ENCODE results near the gene P3H2.
"Not testable (repeated sequence)": the region's sequence is repeated elsewhere in the genome, so short reads cannot be mapped to it uniquely, and the experiment has no call there.

P3H2 gene

DNA sequence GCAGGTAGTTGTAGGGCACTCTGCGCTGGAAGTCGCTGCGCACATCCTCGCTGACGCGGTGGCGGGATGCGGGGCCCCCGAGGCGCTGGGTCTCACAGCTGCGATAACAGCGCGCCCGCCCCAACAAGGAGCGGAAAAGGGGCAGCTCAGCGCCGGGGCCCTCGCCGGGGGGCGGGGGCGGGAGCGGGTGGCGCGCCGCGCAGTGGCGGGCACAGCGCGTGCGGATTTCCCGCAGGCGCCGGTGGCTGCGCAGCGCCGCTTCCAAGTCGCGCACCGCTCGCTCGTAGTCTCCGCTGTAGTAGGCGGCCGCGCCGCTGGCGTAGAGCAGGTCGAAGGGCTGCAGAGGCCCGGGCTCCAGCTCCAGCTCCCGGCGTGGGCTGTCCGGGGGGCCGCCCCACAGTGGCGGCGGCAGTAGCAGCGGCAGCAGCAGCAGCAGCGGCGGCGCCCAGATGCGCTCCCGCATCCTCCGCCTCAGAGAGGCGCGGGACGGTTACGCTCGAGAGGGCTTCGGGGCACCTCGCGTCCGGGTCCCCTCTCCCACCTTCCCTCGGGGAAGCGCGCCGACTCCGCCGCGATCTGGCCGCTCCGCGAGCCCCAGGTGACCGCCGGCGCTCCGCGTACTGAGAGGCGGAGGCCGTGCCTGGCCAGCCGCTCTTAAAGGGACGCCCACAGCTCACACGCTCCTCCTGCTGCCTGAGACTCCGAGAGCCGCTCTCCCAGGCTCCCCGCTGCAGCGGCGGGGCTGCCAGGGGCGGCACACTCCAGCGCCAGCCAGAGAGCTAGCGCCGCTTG is at the start of gene P3H2:
Gene P3H2, minus strand, starts transcription at position 629 of the 792 bp plus-strand sequence. Its CDS starts 166 bp downstream, at position 463.
- peak; percentile 46 for DNase-seq

- DNase-seq = no peak
These were observed 49.2 kb upstream of the P3H2 start for GRCh38 chr3:190169877-190170276.

DNA sequence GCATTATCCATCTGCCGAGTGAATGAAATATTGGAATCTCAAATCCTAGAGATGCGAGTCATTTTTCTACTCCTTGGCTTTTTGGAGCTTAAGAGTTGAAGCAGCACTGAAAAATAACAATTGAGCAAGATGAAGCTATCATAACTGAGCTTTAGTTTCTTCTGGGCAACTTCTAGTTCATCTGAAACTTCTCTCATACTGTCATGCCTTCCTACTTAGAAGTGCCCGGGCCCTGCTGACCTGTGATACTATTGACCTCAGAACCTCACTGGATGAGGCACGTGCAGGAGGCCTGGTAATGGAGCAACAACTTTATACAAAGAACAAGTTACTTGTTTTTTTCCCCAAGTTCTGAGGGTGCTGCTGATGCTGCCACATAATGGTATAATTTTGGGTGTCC is 48.5 kb upstream of the P3H2 start:
- DNase-seq = no peak

- DNase-seq = no peak
These were observed 47.4 kb upstream of the P3H2 start for GRCh38 chr3:190167936-190168680.

DNA sequence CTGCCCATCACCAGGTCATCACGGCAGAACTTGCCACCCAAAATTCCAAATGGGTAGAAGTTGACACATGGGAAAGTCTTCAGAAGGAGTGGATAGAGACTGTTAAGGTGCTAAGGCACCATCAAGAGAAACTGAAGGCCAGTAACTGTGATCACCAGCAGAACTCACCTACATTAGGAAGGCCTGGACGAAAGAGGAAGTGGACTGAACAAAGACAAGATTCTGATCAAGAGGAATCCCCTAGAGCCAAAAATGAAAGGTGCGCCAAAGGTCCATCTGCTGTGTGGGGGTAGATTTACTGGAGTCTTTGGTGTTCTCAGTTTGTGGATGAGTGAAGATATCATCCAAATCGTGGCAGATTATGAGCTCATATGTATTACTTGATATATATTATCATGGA is 46.3 kb upstream of the P3H2 start:
- no peak for DNase-seq

GRCh38 chr3:190165253-190165652 is 44.6 kb upstream of the P3H2 start:
- DNase-seq = no peak

DNA sequence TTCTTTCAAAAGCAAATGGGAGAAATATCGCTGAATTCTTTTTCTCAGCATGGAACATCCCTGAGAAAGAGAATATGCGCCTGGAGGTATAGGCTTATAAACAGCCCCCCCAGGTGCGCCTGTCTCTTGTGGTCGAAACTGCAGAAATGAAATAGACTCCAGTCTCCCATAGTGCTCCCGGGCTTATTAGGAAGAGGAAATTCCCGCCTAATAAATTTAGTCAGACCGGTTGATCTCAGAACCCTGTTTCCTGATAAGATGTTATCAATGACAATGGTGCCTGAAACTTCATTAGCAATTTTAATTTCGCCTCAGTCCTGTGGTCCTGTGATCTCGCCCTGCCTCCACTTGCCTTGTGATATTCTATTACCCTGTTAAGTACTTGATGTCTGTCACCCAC is 41.3 kb upstream of the P3H2 start:
- not testable (repeated sequence) for DNase-seq

GRCh38 chr3:190159902-190160435 is 39.3 kb upstream of the P3H2 start:
- DNase-seq = no peak

GRCh38 chr3:190158261-190158660 is 37.6 kb upstream of the P3H2 start:
- DNase-seq = no peak

DNA sequence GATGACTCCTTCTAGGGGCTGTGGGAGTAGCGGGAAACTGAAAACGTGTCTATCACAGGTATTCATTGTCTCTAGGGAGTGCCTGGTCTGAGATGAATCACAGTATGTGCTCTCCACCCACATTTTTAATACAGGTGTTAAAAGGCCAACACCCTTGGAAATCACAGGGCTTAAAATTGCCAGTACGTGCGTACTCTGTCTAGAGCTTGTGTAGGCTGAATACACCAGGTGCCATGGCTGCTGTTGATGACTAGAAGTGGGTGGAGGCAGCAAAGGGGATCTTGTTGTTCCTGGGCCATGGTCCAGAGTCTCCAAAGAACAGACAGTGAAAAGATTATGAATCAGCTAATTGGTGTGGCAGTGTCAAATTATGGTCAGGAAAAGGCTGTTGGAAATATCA is 35.1 kb upstream of the P3H2 start:
- no peak for DNase-seq

GRCh38 chr3:190150681-190151080 is 30.0 kb upstream of the P3H2 start:
- DNase-seq = no peak

- DNase-seq = not testable (repeated sequence)
These were observed 29.3 kb upstream of the P3H2 start for GRCh38 chr3:190149830-190150619.

GRCh38 chr3:190144793-190145192 is 24.1 kb upstream of the P3H2 start:
- DNase-seq = not testable (repeated sequence)

- no peak for DNase-seq
These were observed 21.3 kb upstream of the P3H2 start for GRCh38 chr3:190142041-190142440.

GRCh38 chr3:190139365-190139764 is 18.7 kb upstream of the P3H2 start:
- DNase-seq = no peak

DNA sequence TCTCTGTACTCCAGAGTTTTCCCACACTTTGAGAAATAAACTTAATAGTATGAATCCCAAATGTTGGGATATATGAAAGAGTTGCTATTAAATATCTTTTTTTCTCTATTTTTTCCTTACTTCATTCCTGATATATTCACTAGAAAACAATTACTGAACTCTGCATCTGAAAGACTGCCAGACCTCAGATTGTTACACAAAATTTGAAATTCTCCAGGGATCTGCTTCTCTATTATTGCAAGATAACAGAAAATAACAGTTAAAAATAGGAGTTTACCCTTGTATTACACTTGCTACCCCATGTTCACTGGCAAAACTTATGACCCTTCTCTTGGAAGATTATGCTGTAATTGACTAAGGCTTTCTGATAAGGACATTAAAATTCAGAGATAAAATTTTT is 11.7 kb upstream of the P3H2 start:
- no peak for DNase-seq

DNA sequence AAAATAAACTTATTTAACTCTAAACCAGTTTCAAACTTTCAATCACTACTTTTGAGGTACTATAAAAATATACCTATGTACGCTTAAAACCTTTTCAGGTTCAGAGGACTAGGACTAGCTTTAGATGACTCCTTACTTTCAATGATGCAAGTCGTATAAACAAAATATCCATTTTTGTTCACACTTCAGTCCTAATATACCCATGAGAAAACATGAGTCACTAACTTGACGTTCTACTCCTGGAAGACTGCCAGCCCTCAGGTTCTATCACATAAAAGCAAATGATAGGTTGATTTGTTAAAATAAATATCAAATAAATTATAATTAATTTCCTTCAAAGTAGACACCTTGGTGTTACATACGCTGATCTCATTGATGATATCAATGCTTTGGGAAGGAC is 10.6 kb upstream of the P3H2 start:
- no peak for DNase-seq

DNA sequence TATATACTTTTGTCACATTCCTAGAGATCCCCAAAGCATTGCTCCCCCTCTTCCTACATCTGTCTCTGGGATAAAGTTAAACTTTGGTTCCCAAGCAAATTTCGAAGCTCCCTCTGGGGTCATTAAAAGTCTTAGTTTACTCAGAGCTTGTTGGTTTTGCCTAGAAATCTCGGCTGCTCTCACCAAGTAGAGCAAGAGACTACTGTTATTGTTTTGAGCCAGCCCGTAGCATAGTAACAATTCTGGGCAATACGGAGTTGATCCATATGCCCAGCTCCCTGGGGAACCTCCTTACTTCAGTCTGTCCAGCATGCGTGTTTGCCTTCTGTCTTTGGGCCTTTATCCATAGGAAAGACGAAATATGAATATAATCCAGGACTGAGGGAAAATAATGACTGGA is 10.0 kb upstream of the P3H2 start:
- no peak for DNase-seq

DNA sequence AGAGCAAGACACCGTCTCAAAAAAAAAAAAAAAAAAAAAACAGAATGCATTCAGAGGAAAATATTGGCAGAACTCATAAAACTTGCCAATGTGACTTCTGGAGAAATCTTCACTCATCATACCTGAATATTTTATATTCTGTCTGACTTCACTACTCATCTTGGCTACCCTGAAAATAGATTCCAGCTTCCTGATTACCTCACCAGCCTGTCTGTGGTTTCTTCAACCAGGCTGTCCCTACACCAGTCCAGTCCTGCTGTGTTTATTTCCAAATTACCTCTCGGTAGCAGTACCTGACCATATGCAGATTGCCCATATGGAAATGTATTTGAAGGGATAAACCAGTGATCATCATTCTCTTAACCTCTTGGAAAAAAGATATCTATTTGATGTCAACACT is 9.3 kb upstream of the P3H2 start:
- no peak for DNase-seq

- no peak for DNase-seq
These were observed 7.1 kb upstream of the P3H2 start for GRCh38 chr3:190127797-190128196.

- DNase-seq = no peak
These were observed 6.5 kb upstream of the P3H2 start for GRCh38 chr3:190127195-190127594.

DNA sequence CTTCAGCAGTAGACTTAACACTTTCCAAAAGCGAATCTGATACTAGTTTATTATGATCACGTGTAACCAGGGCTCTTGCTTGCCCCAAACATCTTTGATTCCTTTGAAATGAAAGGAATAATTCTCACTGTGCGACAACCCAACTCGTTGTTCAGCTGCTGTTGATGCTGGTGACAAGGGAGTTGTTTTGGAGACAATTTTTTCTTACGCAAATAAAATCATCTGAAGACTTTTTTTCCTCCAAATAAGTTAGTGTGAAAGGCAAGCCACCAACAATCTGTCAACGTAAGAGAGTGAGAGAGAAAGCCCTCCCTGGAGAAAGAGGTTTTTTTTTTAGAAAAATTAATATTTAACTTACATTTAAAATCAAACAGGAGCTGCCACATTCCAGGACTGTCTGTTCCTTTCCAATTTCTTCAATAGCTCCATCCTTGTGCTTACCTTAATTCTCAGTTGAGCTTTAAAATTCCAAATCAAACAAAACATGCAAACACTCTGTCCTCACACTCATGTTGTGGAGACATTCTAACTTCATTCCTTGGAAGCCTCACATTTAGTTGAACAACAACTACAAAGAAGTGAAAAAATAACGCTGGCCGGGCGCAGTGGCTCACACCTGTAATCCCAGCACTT is 4.9 kb upstream of the P3H2 start:
- no peak for DNase-seq

GRCh38 chr3:190124067-190124466 is 3.4 kb upstream of the P3H2 start:
- no peak for DNase-seq
